Measurements from ENCODE around the gene LRPAP1.
"Not testable (repeated sequence)": the region's sequence is repeated elsewhere in the genome, so short reads cannot be mapped to it uniquely, and the experiment has no call there.

LRPAP1 gene

DNA sequence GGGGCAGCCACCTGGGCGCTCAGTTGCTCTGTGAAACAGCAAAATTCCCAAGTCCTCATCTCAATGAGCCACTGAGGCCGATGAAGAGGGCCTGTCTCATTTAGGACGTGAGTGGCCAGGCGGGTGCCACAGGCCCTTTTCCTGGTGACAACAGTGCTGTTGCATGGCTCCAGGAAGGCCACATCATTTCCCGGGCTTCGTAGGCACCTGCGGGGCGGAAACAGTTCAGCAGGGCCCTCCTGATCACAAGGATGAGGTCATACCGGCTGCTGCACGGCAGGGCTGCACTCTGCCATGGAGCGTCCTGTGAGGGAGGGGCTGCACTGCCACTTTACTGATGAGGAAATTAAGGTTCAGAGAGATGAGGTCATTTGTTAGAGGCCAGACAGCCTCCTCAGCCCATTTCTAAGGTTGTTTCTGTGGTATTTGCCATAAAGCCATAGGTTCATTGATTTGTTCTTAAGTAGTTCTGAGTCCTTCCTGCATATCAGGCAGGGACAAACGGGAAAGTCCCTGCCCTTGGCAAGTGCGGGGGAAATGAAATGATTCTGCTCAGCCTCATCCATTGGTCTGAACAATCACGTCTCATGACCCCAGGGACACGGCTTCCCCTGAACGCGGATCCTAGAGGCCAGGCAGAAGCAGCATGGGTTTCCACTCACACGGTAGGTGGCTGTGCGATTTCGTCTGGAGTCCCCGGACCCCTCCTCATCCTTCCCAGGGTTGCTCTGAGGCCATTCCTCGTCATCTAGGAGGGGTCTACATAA, 12.2 kb upstream of the LRPAP1 start:
- CTCF ChIA-PET; H3K27me3 ChIP-seq (replicated peaks in 2 of 5; ENCODE audit: control insufficient read depth in 4 of 5, insufficient read depth in 5 of 5, low read length in 4 of 5); H3K4me3 ChIP-seq (ENCODE audit: control insufficient read depth in 1 of 7, extremely low read depth in 1 of 7, insufficient read depth in 4 of 7, low read depth in 2 of 7, low read length in 6 of 7); H3K9me3 ChIP-seq (ENCODE audit: control extremely low read depth in 1 of 5, control insufficient read depth in 4 of 5, insufficient read depth in 2 of 5, low read depth in 1 of 5, low read length in 4 of 5); H3K36me3 ChIP-seq (ENCODE audit: control insufficient read depth in 4 of 4, insufficient read depth in 4 of 4, low read length in 3 of 4); POLR2A ChIA-PET; H3K4me1 ChIP-seq (ENCODE audit: control extremely low read depth in 1 of 4, control insufficient read depth in 4 of 4, insufficient read depth in 4 of 4, low read length in 3 of 4); DNase-seq; H3K27ac ChIP-seq (ENCODE audit: insufficient read depth in 1 of 2, low read depth in 1 of 2, low read length in 2 of 2, poor library complexity in 1 of 2, severe bottlenecking in 2 of 2): not testable (repeated sequence)
- 69% methylated on average over 10 of the region's 22 CpGs for WGBS (ENCODE audit: insufficient coverage)

GRCh38 chr4:3543415-3543814, 11.2 kb upstream of the LRPAP1 start:
- H3K4me3 ChIP-seq (ENCODE audit: control insufficient read depth in 1 of 7, extremely low read depth in 1 of 7, insufficient read depth in 4 of 7, low read depth in 2 of 7, low read length in 6 of 7); CTCF ChIA-PET; H3K9me3 ChIP-seq (ENCODE audit: control extremely low read depth in 1 of 5, control insufficient read depth in 4 of 5, insufficient read depth in 2 of 5, low read depth in 1 of 5, low read length in 4 of 5); H3K4me1 ChIP-seq (ENCODE audit: control extremely low read depth in 1 of 4, control insufficient read depth in 4 of 4, insufficient read depth in 4 of 4, low read length in 3 of 4); H3K27ac ChIP-seq (ENCODE audit: insufficient read depth in 1 of 2, low read depth in 1 of 2, low read length in 2 of 2, poor library complexity in 1 of 2, severe bottlenecking in 2 of 2); H3K27me3 ChIP-seq (replicated peaks in 2 of 5; ENCODE audit: control insufficient read depth in 4 of 5, insufficient read depth in 5 of 5, low read length in 4 of 5); DNase-seq; POLR2A ChIA-PET; H3K36me3 ChIP-seq (ENCODE audit: control insufficient read depth in 4 of 4, insufficient read depth in 4 of 4, low read length in 3 of 4): not testable (repeated sequence)
- WGBS (ENCODE audit: insufficient coverage) = 100% methylated on average over 1 of the region's 8 CpGs

- WGBS (ENCODE audit: insufficient coverage) = 90% methylated on average over 11 of the region's 23 CpGs
- H3K4me3 ChIP-seq (ENCODE audit: control insufficient read depth in 1 of 7, extremely low read depth in 1 of 7, insufficient read depth in 4 of 7, low read depth in 2 of 7, low read length in 6 of 7); H3K4me1 ChIP-seq (ENCODE audit: control extremely low read depth in 1 of 4, control insufficient read depth in 4 of 4, insufficient read depth in 4 of 4, low read length in 3 of 4); H3K27me3 ChIP-seq (replicated peaks in 2 of 5; ENCODE audit: control insufficient read depth in 4 of 5, insufficient read depth in 5 of 5, low read length in 4 of 5); CTCF ChIA-PET; POLR2A ChIA-PET; H3K27ac ChIP-seq (ENCODE audit: insufficient read depth in 1 of 2, low read depth in 1 of 2, low read length in 2 of 2, poor library complexity in 1 of 2, severe bottlenecking in 2 of 2); H3K9me3 ChIP-seq (ENCODE audit: control extremely low read depth in 1 of 5, control insufficient read depth in 4 of 5, insufficient read depth in 2 of 5, low read depth in 1 of 5, low read length in 4 of 5); H3K36me3 ChIP-seq (ENCODE audit: control insufficient read depth in 4 of 4, insufficient read depth in 4 of 4, low read length in 3 of 4); DNase-seq: not testable (repeated sequence)
Observed at GRCh38 chr4:3538906-3539305, 6.7 kb upstream of the LRPAP1 start.

DNA sequence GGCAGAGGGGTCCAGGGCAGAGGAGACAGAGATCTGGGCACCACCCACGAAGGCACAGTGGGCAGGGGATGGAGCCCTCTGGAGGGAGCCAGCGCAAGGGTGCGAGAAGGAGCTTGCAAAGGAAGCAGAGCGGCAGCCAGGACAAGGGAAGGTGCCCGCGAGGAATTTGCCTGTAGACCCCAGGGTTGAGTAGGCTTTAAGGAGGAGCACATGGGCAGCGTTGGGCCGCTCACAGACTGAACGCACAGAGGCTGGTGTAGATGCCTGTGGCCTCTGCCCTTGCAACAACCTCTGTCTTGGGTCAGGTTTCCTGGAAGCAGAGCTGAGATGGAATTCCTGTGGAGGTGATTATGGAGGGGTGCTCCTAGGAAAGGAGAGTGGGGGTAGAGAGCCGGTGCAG, 3.6 kb upstream of the LRPAP1 start:
- 90% methylated on average over 7 of the region's 10 CpGs for WGBS (ENCODE audit: insufficient coverage)
- DNase-seq; H3K4me3 ChIP-seq (ENCODE audit: control insufficient read depth in 1 of 7, extremely low read depth in 1 of 7, insufficient read depth in 4 of 7, low read depth in 2 of 7, low read length in 6 of 7); H3K36me3 ChIP-seq (ENCODE audit: control insufficient read depth in 4 of 4, insufficient read depth in 4 of 4, low read length in 3 of 4); H3K27ac ChIP-seq (ENCODE audit: insufficient read depth in 1 of 2, low read depth in 1 of 2, low read length in 2 of 2, poor library complexity in 1 of 2, severe bottlenecking in 2 of 2); CTCF ChIA-PET; H3K9me3 ChIP-seq (ENCODE audit: control extremely low read depth in 1 of 5, control insufficient read depth in 4 of 5, insufficient read depth in 2 of 5, low read depth in 1 of 5, low read length in 4 of 5); POLR2A ChIA-PET: not testable (repeated sequence)
- H3K4me1 ChIP-seq (ENCODE audit: control extremely low read depth in 1 of 4, control insufficient read depth in 4 of 4, insufficient read depth in 4 of 4, low read length in 3 of 4) = peaks cover 0 to 18% (median 17%) of the 10 kb centered on the region in 4 experiments
- peaks cover 0 to 12% (median 2%) of the 10 kb centered on the region in 5 experiments for H3K27me3 ChIP-seq (replicated peaks in 2 of 5; ENCODE audit: control insufficient read depth in 4 of 5, insufficient read depth in 5 of 5, low read length in 4 of 5)

DNA sequence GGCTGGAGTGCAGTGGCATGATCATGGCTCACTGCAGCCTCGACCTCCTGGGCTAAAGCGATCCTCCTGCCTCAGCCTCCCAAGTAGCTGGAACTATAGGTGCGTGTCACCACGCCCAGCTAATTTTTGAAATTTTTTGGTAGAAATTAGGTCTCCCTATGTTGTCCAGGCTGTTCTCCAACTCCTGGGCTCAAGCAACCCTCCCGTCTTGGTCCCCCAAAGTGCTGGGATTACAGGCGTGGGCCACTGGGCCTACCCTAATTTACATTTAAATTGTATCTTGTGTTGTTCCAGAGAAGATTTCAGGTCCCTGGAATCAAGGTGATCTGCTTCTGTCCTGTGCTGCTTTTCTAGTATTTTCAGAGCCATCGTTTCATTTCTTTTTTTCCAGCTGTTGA, 1.2 kb upstream of the LRPAP1 start:
- Histone ChIP-seq H3K4me1 (ENCODE audit: control extremely low read depth in 1 of 4, control insufficient read depth in 4 of 4, insufficient read depth in 4 of 4, low read length in 3 of 4) (peaks cover 0 to 34% (median 22%) of the 10 kb centered on the region in 4 experiments), H3K36me3 (ENCODE audit: control insufficient read depth in 4 of 4, insufficient read depth in 4 of 4, low read length in 3 of 4) (peaks cover 0 to 13% (median 6%) of the 10 kb centered on the region in 4 experiments), H3K27me3 (replicated peaks in 2 of 5; ENCODE audit: control insufficient read depth in 4 of 5, insufficient read depth in 5 of 5, low read length in 4 of 5) (peaks cover 0 to 12% (median 2%) of the 10 kb centered on the region in 5 experiments), H3K27ac (ENCODE audit: insufficient read depth in 1 of 2, low read depth in 1 of 2, low read length in 2 of 2, poor library complexity in 1 of 2, severe bottlenecking in 2 of 2) (no peak overlapping the region), H3K9me3 (ENCODE audit: control extremely low read depth in 1 of 5, control insufficient read depth in 4 of 5, insufficient read depth in 2 of 5, low read depth in 1 of 5, low read length in 4 of 5) (peaks cover 0 to 6% (median 0%) of the 10 kb centered on the region in 5 experiments), H3K4me3 (ENCODE audit: control insufficient read depth in 1 of 7, extremely low read depth in 1 of 7, insufficient read depth in 4 of 7, low read depth in 2 of 7, low read length in 6 of 7) (no peak overlapping the region)
- no peak for DNase-seq
- ChIA-PET POLR2A (no interaction called here), CTCF (no interaction called here)
- WGBS (ENCODE audit: insufficient coverage) = 100% methylated on average over 5 of the region's 7 CpGs

DNA sequence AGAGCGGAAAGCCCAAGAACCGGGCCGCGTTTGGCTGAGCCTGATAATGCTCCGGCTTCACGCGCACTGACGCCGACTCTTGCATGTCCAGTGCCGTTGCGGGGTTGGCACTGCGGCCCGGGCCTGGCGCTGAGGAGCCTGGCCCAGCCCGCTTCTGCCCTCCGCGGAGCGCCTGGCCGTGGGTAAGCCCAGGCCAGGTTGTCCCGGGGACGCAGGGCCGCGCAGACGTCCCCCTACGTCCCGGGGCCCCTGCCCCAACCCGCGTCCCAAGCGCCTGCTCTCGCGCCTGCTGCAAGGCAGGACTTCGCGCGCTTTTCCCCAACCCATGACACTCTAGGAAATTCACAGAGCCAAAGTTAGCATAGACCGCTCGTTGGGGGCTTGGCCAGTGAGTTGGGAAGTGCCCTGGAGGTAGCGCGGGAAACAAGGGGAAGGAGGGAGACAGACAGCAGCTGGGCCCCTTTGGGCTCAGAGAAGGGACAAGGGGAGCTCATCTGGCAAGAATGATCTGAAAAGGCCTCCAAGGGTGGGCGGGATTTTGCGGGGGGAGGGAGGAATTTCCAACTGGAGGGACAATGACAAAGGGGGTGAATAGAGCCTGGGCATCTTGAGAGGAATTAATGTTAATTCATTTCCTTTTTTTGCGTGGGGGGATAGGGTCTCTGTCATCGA, 665 bp upstream of the LRPAP1 start:
- Histone ChIP-seq H3K36me3 (ENCODE audit: control insufficient read depth in 4 of 4, insufficient read depth in 4 of 4, low read length in 3 of 4) (peaks cover 0 to 18% (median 10%) of the 10 kb centered on the region in 4 experiments), H3K4me1 (ENCODE audit: control extremely low read depth in 1 of 4, control insufficient read depth in 4 of 4, insufficient read depth in 4 of 4, low read length in 3 of 4) (peaks cover 0 to 34% (median 22%) of the 10 kb centered on the region in 4 experiments), H3K27ac (ENCODE audit: insufficient read depth in 1 of 2, low read depth in 1 of 2, low read length in 2 of 2, poor library complexity in 1 of 2, severe bottlenecking in 2 of 2) (no peak overlapping the region), H3K4me3 (ENCODE audit: control insufficient read depth in 1 of 7, extremely low read depth in 1 of 7, insufficient read depth in 4 of 7, low read depth in 2 of 7, low read length in 6 of 7) (peak overlapping the region; percentile 46 to 91 (median 76)), H3K9me3 (ENCODE audit: control extremely low read depth in 1 of 5, control insufficient read depth in 4 of 5, insufficient read depth in 2 of 5, low read depth in 1 of 5, low read length in 4 of 5) (peaks cover 0 to 6% (median 0%) of the 10 kb centered on the region in 5 experiments), H3K27me3 (replicated peaks in 2 of 5; ENCODE audit: control insufficient read depth in 4 of 5, insufficient read depth in 5 of 5, low read length in 4 of 5) (peaks cover 0 to 12% (median 2%) of the 10 kb centered on the region in 5 experiments)
- ChIA-PET CTCF (no interaction called here), POLR2A (interaction anchor here (0.6 kb wide), 1 partner anchor 103 kb away, joined by 3 read pairs; no protein-coding TSS in a partner anchor)
- 8% methylated on average over 38 of the region's 42 CpGs for WGBS (ENCODE audit: insufficient coverage)
- no peak for DNase-seq

DNA sequence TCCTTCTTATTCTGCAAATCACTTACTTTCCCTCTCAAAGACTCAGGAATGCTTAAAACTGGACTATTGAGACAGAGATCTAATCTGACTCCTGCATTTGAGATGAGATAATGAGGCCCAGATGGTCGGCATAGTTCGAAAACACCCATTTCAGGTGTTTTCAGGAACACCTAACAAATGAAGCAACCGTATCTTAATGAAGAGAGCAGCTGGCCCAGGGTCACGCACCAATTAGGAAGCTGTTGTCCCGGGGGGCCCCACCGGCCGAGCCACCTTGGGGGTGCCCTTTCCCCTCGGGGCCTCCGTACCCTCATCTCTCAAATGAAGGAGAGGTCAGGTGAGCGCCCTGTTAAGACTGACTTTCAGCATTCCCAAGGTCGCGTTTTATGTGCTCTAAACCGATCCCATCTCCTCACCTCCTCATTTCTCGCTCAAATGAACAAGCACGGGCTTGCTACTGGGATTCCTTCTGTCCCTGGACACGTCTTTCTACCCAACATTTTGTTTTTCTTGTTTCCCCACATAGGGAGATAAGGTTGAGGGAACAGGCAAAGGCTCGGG, 824 bp downstream of the LRPAP1 start:
- Histone ChIP-seq H3K36me3 (ENCODE audit: control insufficient read depth in 4 of 4, insufficient read depth in 4 of 4, low read length in 3 of 4) (peaks cover 0 to 29% (median 13%) of the 10 kb centered on the region in 4 experiments), H3K27me3 (replicated peaks in 2 of 5; ENCODE audit: control insufficient read depth in 4 of 5, insufficient read depth in 5 of 5, low read length in 4 of 5) (peaks cover 0 to 12% (median 2%) of the 10 kb centered on the region in 5 experiments), H3K4me1 (ENCODE audit: control extremely low read depth in 1 of 4, control insufficient read depth in 4 of 4, insufficient read depth in 4 of 4, low read length in 3 of 4) (peaks cover 0 to 36% (median 23%) of the 10 kb centered on the region in 4 experiments), H3K27ac (ENCODE audit: insufficient read depth in 1 of 2, low read depth in 1 of 2, low read length in 2 of 2, poor library complexity in 1 of 2, severe bottlenecking in 2 of 2) (peak overlapping the region in 1 of 2 experiments; percentile 25), H3K9me3 (ENCODE audit: control extremely low read depth in 1 of 5, control insufficient read depth in 4 of 5, insufficient read depth in 2 of 5, low read depth in 1 of 5, low read length in 4 of 5) (peaks cover 0 to 3% (median 0%) of the 10 kb centered on the region in 5 experiments), H3K4me3 (ENCODE audit: control insufficient read depth in 1 of 7, extremely low read depth in 1 of 7, insufficient read depth in 4 of 7, low read depth in 2 of 7, low read length in 6 of 7) (peak overlapping the region in 6 of 7 experiments; percentile 70 to 91 (median 77))
- WGBS (ENCODE audit: insufficient coverage) = 29% methylated on average over 16 of the region's 17 CpGs
- ChIA-PET POLR2A (no interaction called here), CTCF (no interaction called here)
- DNase-seq = no peak

Measured in common myeloid progenitor, CD34-positive (primary cell).